Esophagus squamous epithelium (tissue), 4 donors: ENCODE results near the gene NR1I3.
"Not testable (repeated sequence)": the region's sequence is repeated elsewhere in the genome, so short reads cannot be mapped to it uniquely, and the experiment has no call there.

Source experiments
- CTCF ChIP-seq, 6 experiments: fragments of 450-650 bp in 4 of 6; fragments of 200-600 bp in 2 of 6; sonication (generic) in 2 of 6; IDR thresholded peaks; one replicate each; pipeline ENCODE4 v1.5.1; 2016 to 2019; ENCODE audit warnings: antibody characterized with exemption in 6 of 6, mild to moderate bottlenecking in 4 of 6, moderate library complexity in 4 of 6
- POLR2A ChIP-seq, 4 donors: fragments of 450-650 bp; IDR thresholded peaks; one replicate each; pipeline ENCODE4 v1.6.1; 2017; ENCODE audit warnings: antibody characterized with exemption in 4 of 4, mild to moderate bottlenecking in 4 of 4, moderate library complexity in 3 of 4

GRCh38 chr1:161255955-161256520, 18.0 kb upstream of the NR1I3 start:
- TF ChIP-seq POLR2A, CTCF (IDR thresholded peaks at IDR 0.05): not testable (repeated sequence)
